Measurements from ENCODE around the gene FMNL3. TPM values are rescaled to one million over a fixed set of nuclear protein-coding genes. Genes with fewer than 3 reads are reported as not detected.
"Not testable (repeated sequence)": the region's sequence is repeated elsewhere in the genome, so short reads cannot be mapped to it uniquely, and the experiment has no call there.

FMNL3 gene
- total RNA-seq, 1 donor = 24.6 TPM

GRCh38 chr12:49616533-49617219 is 90.5 kb downstream of the FMNL3 start:
- TF ChIP-seq CTCF (IDR thresholded peaks at IDR 0.05; ENCODE audit: extremely low read depth, low read depth, low read length) = no peak
- H3K27me3 ChIP-seq (ENCODE audit: insufficient read depth, low read length) = peaks cover 11% of the 10 kb centered on the region
- H2AFZ ChIP-seq (ENCODE audit: low read length) = no peak overlapping the region
- no peaks in the 10 kb centered on the region for H3K9me3 ChIP-seq (ENCODE audit: low read depth, low read length)
- H4K20me1 ChIP-seq (ENCODE audit: insufficient read depth, low read length) = no peaks in the 10 kb centered on the region
- DNase-seq (ENCODE audit: insufficient read length, low spot score, missing footprints) = no peak
- H3K4me2 ChIP-seq (ENCODE audit: insufficient read depth, low read length) = no peak overlapping the region
- H3K4me1 ChIP-seq (ENCODE audit: insufficient read depth, low read length) = peaks cover 3% of the 10 kb centered on the region
- H3K4me3 ChIP-seq (ENCODE audit: insufficient read depth, low read length) = no peak overlapping the region
- no peak overlapping the region for H3K27ac ChIP-seq (ENCODE audit: low read depth, low read length)
- no peaks in the 10 kb centered on the region for H3K36me3 ChIP-seq (ENCODE audit: insufficient read depth, low read length)
- no peaks in the 10 kb centered on the region for H3K79me2 ChIP-seq (ENCODE audit: insufficient read depth, low read length)

- Histone ChIP-seq H3K9me3 (ENCODE audit: low read depth, low read length) (no peaks in the 10 kb centered on the region), H3K27me3 (ENCODE audit: insufficient read depth, low read length) (peaks cover 11% of the 10 kb centered on the region), H3K27ac (ENCODE audit: low read depth, low read length) (no peak overlapping the region), H4K20me1 (ENCODE audit: insufficient read depth, low read length) (no peaks in the 10 kb centered on the region), H3K4me3 (ENCODE audit: insufficient read depth, low read length) (no peak overlapping the region), H3K36me3 (ENCODE audit: insufficient read depth, low read length) (no peaks in the 10 kb centered on the region), H2AFZ (ENCODE audit: low read length) (no peak overlapping the region), H3K79me2 (ENCODE audit: insufficient read depth, low read length) (no peaks in the 10 kb centered on the region), H3K4me1 (ENCODE audit: insufficient read depth, low read length) (no peaks in the 10 kb centered on the region), H3K4me2 (ENCODE audit: insufficient read depth, low read length) (no peak overlapping the region)
- no peak for DNase-seq (ENCODE audit: insufficient read length, low spot score, missing footprints)
- no peak for TF ChIP-seq CTCF (IDR thresholded peaks at IDR 0.05; ENCODE audit: extremely low read depth, low read depth, low read length)
Measured at GRCh38 chr12:49615725-49616124, 91.5 kb downstream of the FMNL3 start.

GRCh38 chr12:49612210-49612609 is 95.0 kb downstream of the FMNL3 start:
- DNase-seq (ENCODE audit: insufficient read length, low spot score, missing footprints) = no peak

GRCh38 chr12:49610785-49611184 is 96.4 kb downstream of the FMNL3 start:
- not testable (repeated sequence) for H3K79me2 ChIP-seq (ENCODE audit: insufficient read depth, low read length); H3K4me1 ChIP-seq (ENCODE audit: insufficient read depth, low read length); H3K36me3 ChIP-seq (ENCODE audit: insufficient read depth, low read length); DNase-seq (ENCODE audit: insufficient read length, low spot score, missing footprints); H3K9me3 ChIP-seq (ENCODE audit: low read depth, low read length); H2AFZ ChIP-seq (ENCODE audit: low read length); H3K27ac ChIP-seq (ENCODE audit: low read depth, low read length); H3K27me3 ChIP-seq (ENCODE audit: insufficient read depth, low read length); H4K20me1 ChIP-seq (ENCODE audit: insufficient read depth, low read length); H3K4me3 ChIP-seq (ENCODE audit: insufficient read depth, low read length); H3K4me2 ChIP-seq (ENCODE audit: insufficient read depth, low read length)

More at GRCh38 chr12:49612210-49612609, 95.0 kb downstream of the FMNL3 start:
- no peaks in the 10 kb centered on the region for H3K36me3 ChIP-seq (ENCODE audit: insufficient read depth, low read length)
- H3K27ac ChIP-seq (ENCODE audit: low read depth, low read length) = no peak overlapping the region
- TF ChIP-seq CTCF (IDR thresholded peaks at IDR 0.05; ENCODE audit: extremely low read depth, low read depth, low read length) = no peak
- no peak overlapping the region for H3K4me3 ChIP-seq (ENCODE audit: insufficient read depth, low read length)
- H3K9me3 ChIP-seq (ENCODE audit: low read depth, low read length) = no peaks in the 10 kb centered on the region
- H4K20me1 ChIP-seq (ENCODE audit: insufficient read depth, low read length) = no peaks in the 10 kb centered on the region
- no peaks in the 10 kb centered on the region for H3K4me1 ChIP-seq (ENCODE audit: insufficient read depth, low read length)
- H3K27me3 ChIP-seq (ENCODE audit: insufficient read depth, low read length) = no peaks in the 10 kb centered on the region
- no peak overlapping the region for H2AFZ ChIP-seq (ENCODE audit: low read length)
- no peaks in the 10 kb centered on the region for H3K79me2 ChIP-seq (ENCODE audit: insufficient read depth, low read length)
- no peak overlapping the region for H3K4me2 ChIP-seq (ENCODE audit: insufficient read depth, low read length)
